Coronary artery (tissue), 2 donors: ENCODE results near the gene EML6.

Experiments used
- DNase-seq: peaks from one replicate; pipeline ENCODE4 v3.0.0-alpha.2; 2017; ENCODE audit warnings: low spot score
- H3K27ac ChIP-seq, 2 donors: fragments of 200-600 bp; sonication (generic); one replicate each; pipeline ENCODE4 v1.5.1; 2016 to 2019
- H3K4me3 ChIP-seq: fragments of 200-600 bp; sonication (generic); 2 replicates; pipeline ENCODE4 v1.5.1; 2016; ENCODE audit warnings: mild to moderate bottlenecking, moderate library complexity
- CTCF ChIP-seq: fragments of 200-600 bp; sonication (generic); IDR thresholded peaks from one replicate; pipeline ENCODE4 v1.5.1; 2019; ENCODE audit warnings: antibody characterized with exemption

The EML6 gene

GRCh38 chr2:54787270-54787669 is 63.8 kb downstream of the EML6 start:
- Histone ChIP-seq H3K4me3 (no peak overlapping the region), H3K27ac (no peak overlapping the region)
- no peak for TF ChIP-seq CTCF
- no peak for DNase-seq

GRCh38 chr2:54787755-54788366 is 64.4 kb downstream of the EML6 start:
- no peak for DNase-seq
- no peak for TF ChIP-seq CTCF
- Histone ChIP-seq H3K4me3 (no peak overlapping the region), H3K27ac (no peak overlapping the region)

GRCh38 chr2:54789878-54790277 is 66.4 kb downstream of the EML6 start:
- DNase-seq: no peak
- TF ChIP-seq CTCF: no peak

GRCh38 chr2:54791831-54792230 is 68.4 kb downstream of the EML6 start:
- Histone ChIP-seq H3K27ac (no peak overlapping the region), H3K4me3 (no peak overlapping the region)
- TF ChIP-seq CTCF: no peak
- DNase-seq: no peak

More at GRCh38 chr2:54789878-54790277, 66.4 kb downstream of the EML6 start:
- H3K4me3 ChIP-seq: no peak overlapping the region
- no peak overlapping the region for H3K27ac ChIP-seq

- Histone ChIP-seq H3K27ac (no peak overlapping the region), H3K4me3 (no peak overlapping the region)
- no peak for DNase-seq
- TF ChIP-seq CTCF: no peak
Measured at GRCh38 chr2:54797307-54797706, 73.8 kb downstream of the EML6 start.

- DNase-seq: no peak
- TF ChIP-seq CTCF: no peak
- H3K27ac ChIP-seq: no peak overlapping the region
- no peak overlapping the region for H3K4me3 ChIP-seq
Measured at GRCh38 chr2:54801352-54801751, 77.9 kb downstream of the EML6 start.
